HEK293 (cell line): Measurements from ENCODE around the gene SYN1.
A peak's percentile ranks its signal among the peaks of the same experiment; 100 is the strongest.

Experiments used
- CTCF ChIA-PET: fragments of 350-600 bp; formaldehyde crosslinking; extraction: SDS; loops from one replicate; lab custom pipeline; 2021; ENCODE audit warnings: antibody characterized with exemption; lab: Yijun Ruan, JAX
- POLR2A ChIA-PET: fragments of 300-600 bp; formaldehyde crosslinking; extraction: SDS; loops from one replicate; lab custom pipeline; 2020; ENCODE audit warnings: antibody characterized with exemption, inconsistent platforms; lab: Yijun Ruan, JAX
- H3K27ac ChIP-seq: fragments of 200-500 bp; sonication (Bioruptor generic); 2 replicates; pipeline ENCODE4 v1.5.1; 2014; ENCODE audit warnings: low read depth, low read length, control low read depth, inconsistent platforms; ENCODE audit errors: extremely low read depth
- H3K36me3 ChIP-seq, 2 experiments: fragments of 200-500 bp in 1 of 2; sonication (Bioruptor generic) in 1 of 2; 1 replicate in 1 of 2; 2 replicates in 1 of 2; pipeline ENCODE4 v1.5.1; 2014 to 2017; ENCODE audit warnings: inconsistent platforms in 2 of 2, low read length in 2 of 2; ENCODE audit not compliant: control insufficient read depth in 2 of 2, insufficient read depth in 1 of 2
- H3K4me1 ChIP-seq: fragments of 200-500 bp; sonication (Bioruptor generic); 2 replicates; pipeline ENCODE4 v1.5.1; 2014; ENCODE audit warnings: mild to moderate bottlenecking, low read length, inconsistent platforms; ENCODE audit not compliant: control insufficient read depth, insufficient read depth
- H3K4me3 ChIP-seq: 2 replicates; pipeline ENCODE4 v1.5.1; 2011; ENCODE audit warnings: low read depth, mild to moderate bottlenecking, control low read depth, low read length, moderate library complexity
- H3K9me3 ChIP-seq: fragments of 200-500 bp; sonication (Bioruptor generic); 2 replicates; pipeline ENCODE4 v1.5.1; 2014; ENCODE audit warnings: low read depth, low read length, inconsistent platforms; ENCODE audit not compliant: control insufficient read depth, insufficient read depth
- GLI4 ChIP-seq: fragments of 450-650 bp; formaldehyde crosslinking; IDR thresholded peaks from 2 replicates; pipeline ENCODE4 v1.5.1; 2016; ENCODE audit warnings: missing biosample characterization, missing genetic modification characterization
- PBX3 ChIP-seq: sonication (generic); formaldehyde crosslinking; IDR thresholded peaks from 2 replicates; pipeline ENCODE4 v1.8.1; 2022; ENCODE audit warnings: mild to moderate bottlenecking, moderate library complexity, missing genetic modification reagents
- SETDB1 ChIP-seq: IDR thresholded peaks from one replicate; pipeline ENCODE4 v1.6.1; 2017; ENCODE audit warnings: mild to moderate bottlenecking, low read length, moderate library complexity, mixed read lengths; ENCODE audit not compliant: insufficient read length
- YY1 ChIP-seq: fragments of 450-650 bp; formaldehyde crosslinking; IDR thresholded peaks from 2 replicates; pipeline ENCODE4 v1.5.1; 2018; ENCODE audit warnings: missing biosample characterization, missing genetic modification characterization
- ZBTB26 ChIP-seq: fragments of 450-650 bp; formaldehyde crosslinking; optimal IDR thresholded peaks from 2 replicates; pipeline ENCODE3; 2016; ENCODE audit warnings: missing biosample characterization, mild to moderate bottlenecking, missing genetic modification characterization
- ZFP41 ChIP-seq: fragments of 450-650 bp; formaldehyde crosslinking; IDR thresholded peaks from 2 replicates; pipeline ENCODE4 v1.5.1; 2016; ENCODE audit warnings: missing biosample characterization, missing genetic modification characterization, borderline replicate concordance
- ZNF2 ChIP-seq: fragments of 450-650 bp; formaldehyde crosslinking; IDR thresholded peaks from 2 replicates; pipeline ENCODE4 v1.5.1; 2016; ENCODE audit warnings: missing biosample characterization, missing genetic modification characterization
- ZNF202 ChIP-seq: fragments of 450-650 bp; formaldehyde crosslinking; IDR thresholded peaks from 2 replicates; pipeline ENCODE4 v1.5.1; 2016; ENCODE audit warnings: missing biosample characterization, missing genetic modification characterization, borderline replicate concordance
- ZNF274 ChIP-seq, 2 experiments: fragments of 200-500 bp in 1 of 2; fragments of 450-650 bp in 1 of 2; sonication (Bioruptor generic) in 1 of 2; formaldehyde crosslinking in 1 of 2; IDR thresholded peaks; 2 replicates each; pipeline versions ENCODE4 v1.5.1 to v1.6.1; 2014 to 2016; ENCODE audit warnings: borderline replicate concordance in 1 of 2, inconsistent platforms in 1 of 2, low read length in 1 of 2, missing biosample characterization in 1 of 2, missing genetic modification characterization in 1 of 2
- ZNF280D ChIP-seq: fragments of 450-650 bp; formaldehyde crosslinking; IDR thresholded peaks from 2 replicates; pipeline ENCODE4 v1.5.1; 2016; ENCODE audit warnings: missing biosample characterization, missing genetic modification characterization
- ZNF391 ChIP-seq: fragments of 450-650 bp; formaldehyde crosslinking; IDR thresholded peaks from 2 replicates; pipeline ENCODE4 v1.5.1; 2016; ENCODE audit warnings: low read depth, missing biosample characterization, missing genetic modification characterization, borderline replicate concordance
- ZNF394 ChIP-seq: fragments of 450-650 bp; formaldehyde crosslinking; IDR thresholded peaks from 2 replicates; pipeline ENCODE4 v1.5.1; 2016; ENCODE audit warnings: missing biosample characterization, missing genetic modification characterization, mild to moderate bottlenecking, moderate library complexity, borderline replicate concordance
- ZNF501 ChIP-seq: fragments of 450-650 bp; formaldehyde crosslinking; IDR thresholded peaks from 2 replicates; pipeline ENCODE4 v1.5.1; 2016; ENCODE audit warnings: missing biosample characterization, missing genetic modification characterization
- ZNF544 ChIP-seq: fragments of 450-650 bp; formaldehyde crosslinking; IDR thresholded peaks from 2 replicates; pipeline ENCODE4 v1.5.0; 2017; ENCODE audit warnings: missing biosample characterization, missing genetic modification characterization
- ZNF623 ChIP-seq: fragments of 450-650 bp; formaldehyde crosslinking; IDR thresholded peaks from 2 replicates; pipeline ENCODE4 v1.5.1; 2016; ENCODE audit warnings: missing biosample characterization, missing genetic modification characterization
- ZNF629 ChIP-seq: fragments of 450-650 bp; formaldehyde crosslinking; IDR thresholded peaks from 2 replicates; pipeline ENCODE4 v1.5.1; 2017; ENCODE audit warnings: missing biosample characterization, missing genetic modification characterization
- ZNF677 ChIP-seq: fragments of 450-650 bp; IDR thresholded peaks from 2 replicates; pipeline ENCODE4 v1.5.0; 2018; ENCODE audit warnings: missing biosample characterization, mild to moderate bottlenecking, missing genetic modification characterization, moderate library complexity
- ZNF701 ChIP-seq: fragments of 450-650 bp; formaldehyde crosslinking; IDR thresholded peaks from 2 replicates; pipeline ENCODE4 v1.5.1; 2016; ENCODE audit warnings: missing biosample characterization, missing genetic modification characterization
- ZNF747 ChIP-seq: fragments of 450-650 bp; formaldehyde crosslinking; IDR thresholded peaks from 2 replicates; pipeline ENCODE4 v1.5.1; 2016; ENCODE audit warnings: missing biosample characterization, missing genetic modification characterization
- ZSCAN23 ChIP-seq: fragments of 450-650 bp; formaldehyde crosslinking; IDR thresholded peaks from 2 replicates; pipeline ENCODE4 v1.5.1; 2016; ENCODE audit warnings: missing biosample characterization, missing genetic modification characterization
- ZXDB ChIP-seq: fragments of 450-650 bp; formaldehyde crosslinking; IDR thresholded peaks from 2 replicates; pipeline ENCODE4 v1.5.1; 2016; ENCODE audit warnings: missing biosample characterization, missing genetic modification characterization
- TF ChIP-seq, protein P1 (sequence below): fragments of 450-650 bp; formaldehyde crosslinking; IDR thresholded peaks from 2 replicates; pipeline ENCODE4 v1.5.1; 2016; ENCODE audit warnings: missing biosample characterization, missing genetic modification characterization

Gene SYN1

GRCh38 chrX:47587906-47588735 is 31.5 kb downstream of the SYN1 start:
- no peak overlapping the region for H3K27ac ChIP-seq
- POLR2A ChIA-PET, result interaction anchor here (0.5 kb wide), 1 partner anchor 400 kb away, joined by 3 read pairs; no protein-coding TSS in a partner anchor

GRCh38 chrX:47587091-47587891 is 32.4 kb downstream of the SYN1 start:
- H3K27ac ChIP-seq, result no peak overlapping the region
- TF ChIP-seq ZNF2 (tag by site-specific recombination), result no peak
- TF ChIP-seq ZNF677 (tag by site-specific recombination), result no peak
- TF ChIP-seq ZFP41 (tag by site-specific recombination), result no peak
- no peak for TF ChIP-seq ZNF544
- TF ChIP-seq ZNF701 (tag by site-specific recombination), result no peak
- TF ChIP-seq, protein P1, sequence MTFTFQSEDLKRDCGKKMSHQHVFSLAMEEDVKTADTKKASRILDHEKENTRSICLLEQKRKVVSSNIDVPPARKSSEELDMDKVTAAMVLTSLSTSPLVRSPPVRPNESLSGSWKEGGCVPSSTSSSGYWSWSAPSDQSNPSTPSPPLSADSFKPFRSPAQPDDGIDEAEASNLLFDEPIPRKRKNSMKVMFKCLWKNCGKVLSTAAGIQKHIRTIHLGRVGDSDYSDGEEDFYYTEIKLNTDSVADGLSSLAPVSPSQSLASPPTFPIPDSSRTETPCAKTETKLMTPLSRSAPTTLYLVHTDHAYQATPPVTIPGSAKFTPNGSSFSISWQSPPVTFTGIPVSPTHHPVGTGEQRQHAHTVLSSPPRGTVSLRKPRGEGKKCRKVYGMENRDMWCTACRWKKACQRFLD (tag by site-specific recombination), result no peak
- TF ChIP-seq ZNF280D, result no peak
- no peak for TF ChIP-seq YY1
- no peak for TF ChIP-seq ZNF274 (IDR thresholded peaks at IDR 0.05; ENCODE audit: low read length)
- no peak for TF ChIP-seq ZNF274 (tag by site-specific recombination; IDR thresholded peaks at IDR 0.05; ENCODE audit: borderline replicate concordance)
- TF ChIP-seq ZNF747, result no peak
- TF ChIP-seq ZXDB, result no peak
- no peak for TF ChIP-seq ZNF629 (tag by site-specific recombination)
- TF ChIP-seq ZNF623 (tag by site-specific recombination), result no peak
- no peak for TF ChIP-seq ZNF391 (tag by site-specific recombination)
- TF ChIP-seq ZSCAN23 (tag by site-specific recombination), result no peak
- no peak for TF ChIP-seq SETDB1
- no peak for TF ChIP-seq PBX3 (CRISPR knock-in tag)
- TF ChIP-seq ZNF501 (tag by site-specific recombination), result no peak
- TF ChIP-seq ZBTB26 (tag by site-specific recombination), result no peak
- TF ChIP-seq, all 188 proteins: peak for 0
- Histone ChIP-seq H3K36me3 (peaks cover 0 to 33% of the 10 kb centered on the region in 2 experiments; a peak in 1 of 3 replicates), H3K4me1 (no peaks in the 10 kb centered on the region; the same call in 1 of the 2 replicates), H3K9me3 (no peaks in the 10 kb centered on the region), H3K4me3 (no peak overlapping the region)
- ChIA-PET POLR2A (no interaction called here), CTCF (no interaction called here)

More at GRCh38 chrX:47587906-47588735, 31.5 kb downstream of the SYN1 start:
- no peaks in the 10 kb centered on the region for H3K9me3 ChIP-seq
- TF ChIP-seq ZNF394 (tag by site-specific recombination), result peak; percentile 28; the same call in 1 of the 2 replicates
- no peak for TF ChIP-seq GLI4
- TF ChIP-seq ZNF202 (tag by site-specific recombination), result no peak
- TF ChIP-seq, all 188 proteins: peak for 1
- Histone ChIP-seq H3K4me1 (no peaks in the 10 kb centered on the region; the same call in 1 of the 2 replicates), H3K36me3 (peaks cover 0 to 33% of the 10 kb centered on the region in 2 experiments; a peak in 1 of 3 replicates), H3K4me3 (no peak overlapping the region)
- CTCF ChIA-PET, result interaction anchor here (0.6 kb wide), 1 partner anchor 1070 kb away, joined by 3 read pairs; no protein-coding TSS in a partner anchor
